Mesodermal cell (in vitro differentiated cells): ENCODE results near the gene ATP10A. TPM values are rescaled to one million over a fixed set of nuclear protein-coding genes. Genes with fewer than 3 reads are reported as not detected.

Experiments
- H3K27ac ChIP-seq: 2 replicates; pipeline ENCODE4 v1.7.0; 2013; ENCODE audit warnings: mild to moderate bottlenecking, low read depth, low read length, moderate library complexity; ENCODE audit not compliant: severe bottlenecking
- H3K36me3 ChIP-seq: 2 replicates; pipeline ENCODE4 v1.7.1; 2013; ENCODE audit warnings: mild to moderate bottlenecking, low read length, moderate library complexity; ENCODE audit not compliant: control insufficient read depth, insufficient read depth
- H3K4me1 ChIP-seq: one replicate; pipeline ENCODE4 v1.7.1; 2013; ENCODE audit warnings: mild to moderate bottlenecking, low read length; ENCODE audit not compliant: insufficient read depth, control insufficient read depth, poor library complexity, severe bottlenecking
- H3K4me3 ChIP-seq: 2 replicates; pipeline ENCODE4 v1.7.0; 2013; ENCODE audit warnings: low read length, control low read depth, mild to moderate bottlenecking; ENCODE audit not compliant: insufficient read depth, poor library complexity, severe bottlenecking; ENCODE audit errors: extremely low read depth
- H3K9me3 ChIP-seq: 2 replicates; pipeline ENCODE4 v1.7.1; 2013; ENCODE audit warnings: mild to moderate bottlenecking, low read length, moderate library complexity; ENCODE audit not compliant: control insufficient read depth
- WGBS, 2 experiments: methylation state at CpG; one replicate each; pipeline ENCODE4 v1.1.5; 2013; ENCODE audit warnings: missing lambda C conversion rate in 2 of 2; ENCODE audit not compliant: insufficient coverage in 2 of 2; 5-methylcytosine and 5-hydroxymethylcytosine counted together
- polyA plus RNA-seq, 2 experiments: library from polyadenylated mRNA; stranded (reverse); fragments of 50-300 nt; gene quantifications; one replicate each; pipeline ENCODE4 v1.2.3, GENCODE V29; 2013

The ATP10A gene, protein sequence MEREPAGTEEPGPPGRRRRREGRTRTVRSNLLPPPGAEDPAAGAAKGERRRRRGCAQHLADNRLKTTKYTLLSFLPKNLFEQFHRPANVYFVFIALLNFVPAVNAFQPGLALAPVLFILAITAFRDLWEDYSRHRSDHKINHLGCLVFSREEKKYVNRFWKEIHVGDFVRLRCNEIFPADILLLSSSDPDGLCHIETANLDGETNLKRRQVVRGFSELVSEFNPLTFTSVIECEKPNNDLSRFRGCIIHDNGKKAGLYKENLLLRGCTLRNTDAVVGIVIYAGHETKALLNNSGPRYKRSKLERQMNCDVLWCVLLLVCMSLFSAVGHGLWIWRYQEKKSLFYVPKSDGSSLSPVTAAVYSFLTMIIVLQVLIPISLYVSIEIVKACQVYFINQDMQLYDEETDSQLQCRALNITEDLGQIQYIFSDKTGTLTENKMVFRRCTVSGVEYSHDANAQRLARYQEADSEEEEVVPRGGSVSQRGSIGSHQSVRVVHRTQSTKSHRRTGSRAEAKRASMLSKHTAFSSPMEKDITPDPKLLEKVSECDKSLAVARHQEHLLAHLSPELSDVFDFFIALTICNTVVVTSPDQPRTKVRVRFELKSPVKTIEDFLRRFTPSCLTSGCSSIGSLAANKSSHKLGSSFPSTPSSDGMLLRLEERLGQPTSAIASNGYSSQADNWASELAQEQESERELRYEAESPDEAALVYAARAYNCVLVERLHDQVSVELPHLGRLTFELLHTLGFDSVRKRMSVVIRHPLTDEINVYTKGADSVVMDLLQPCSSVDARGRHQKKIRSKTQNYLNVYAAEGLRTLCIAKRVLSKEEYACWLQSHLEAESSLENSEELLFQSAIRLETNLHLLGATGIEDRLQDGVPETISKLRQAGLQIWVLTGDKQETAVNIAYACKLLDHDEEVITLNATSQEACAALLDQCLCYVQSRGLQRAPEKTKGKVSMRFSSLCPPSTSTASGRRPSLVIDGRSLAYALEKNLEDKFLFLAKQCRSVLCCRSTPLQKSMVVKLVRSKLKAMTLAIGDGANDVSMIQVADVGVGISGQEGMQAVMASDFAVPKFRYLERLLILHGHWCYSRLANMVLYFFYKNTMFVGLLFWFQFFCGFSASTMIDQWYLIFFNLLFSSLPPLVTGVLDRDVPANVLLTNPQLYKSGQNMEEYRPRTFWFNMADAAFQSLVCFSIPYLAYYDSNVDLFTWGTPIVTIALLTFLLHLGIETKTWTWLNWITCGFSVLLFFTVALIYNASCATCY (N-terminal part only)
- 0.66 TPM for polyA plus RNA-seq (2013, experiment 1 of 2)
- 0.71 TPM for polyA plus RNA-seq (2013, experiment 2 of 2)

DNA sequence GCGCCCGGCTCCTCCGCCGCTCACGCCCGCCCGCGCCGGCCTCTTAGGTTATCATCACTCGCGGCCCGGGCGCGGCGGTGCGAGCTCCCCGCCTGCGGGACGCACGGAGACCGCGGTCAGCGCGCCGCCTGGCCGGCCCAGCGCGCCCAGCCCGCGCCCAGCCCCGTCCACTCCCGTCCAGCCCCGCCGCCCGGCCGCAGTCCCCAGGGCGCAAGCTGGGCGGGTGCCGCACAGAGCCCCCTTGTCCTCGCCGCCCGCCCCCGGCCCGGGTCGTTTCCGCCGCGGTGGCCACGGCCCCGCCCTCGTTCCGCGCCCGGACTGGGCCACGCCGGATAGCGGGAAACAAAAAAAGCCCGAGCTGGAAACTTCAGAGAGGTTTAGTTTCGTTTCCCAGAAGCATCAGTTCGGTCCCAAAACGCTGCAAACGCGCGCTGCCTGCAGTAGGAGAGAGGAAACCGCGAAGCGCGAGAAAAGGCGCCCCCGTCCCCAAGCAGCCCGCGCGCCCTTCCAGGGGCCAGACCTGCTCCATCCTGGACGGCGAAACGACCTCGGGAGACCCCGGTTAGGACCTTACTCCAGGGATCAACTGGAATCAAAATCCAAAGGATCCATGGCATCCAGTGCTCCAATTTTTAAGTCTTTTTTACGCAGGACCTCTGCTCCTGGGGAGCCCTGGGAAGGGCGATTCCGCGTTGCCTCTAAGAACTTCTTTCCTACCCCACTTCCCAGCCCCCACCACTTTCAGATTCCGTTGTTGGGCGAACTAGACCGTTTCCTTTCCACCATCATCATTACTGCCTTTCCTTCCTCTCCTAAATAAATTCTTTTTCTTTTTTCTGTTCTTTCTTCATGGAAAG is at the start of gene ATP10A:
TSS of gene ATP10A (minus strand) at position 217 of the 857 bp plus-strand sequence. CDS start 231 bp downstream, outside the sequence.
- Histone ChIP-seq H3K9me3 (no peaks in the 10 kb centered on the region), H3K4me1 (peaks cover 12% of the 10 kb centered on the region), H3K27ac (no peak within 1 kb of the TSS), H3K4me3 (peak within 1 kb of the TSS; percentile 39), H3K36me3 (no peaks in the 10 kb centered on the region)
- 1 to 4% methylated on average over 42 to 74 of the region's 85 CpGs for WGBS, 2 experiments

DNA sequence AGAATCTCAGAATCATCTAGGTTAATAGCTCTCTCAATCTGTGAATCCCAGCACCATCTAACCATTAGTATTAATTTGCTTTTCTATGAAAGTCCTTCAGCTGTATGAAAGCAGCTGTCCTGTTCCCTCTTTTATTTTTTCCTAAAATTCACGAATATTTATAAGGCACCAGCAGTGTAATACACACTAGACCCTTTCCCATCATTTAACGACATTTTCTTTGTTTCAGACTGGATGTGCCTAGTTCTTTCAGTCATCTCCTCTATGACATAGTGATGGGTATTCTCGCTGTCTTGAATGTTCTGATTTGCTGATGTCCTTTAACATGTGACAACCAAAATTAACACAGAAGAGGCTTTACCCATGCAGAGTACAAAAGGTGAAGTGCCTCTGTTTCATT is 48.9 kb upstream of the ATP10A start:
- H3K36me3 ChIP-seq = no peaks in the 10 kb centered on the region
- no peak overlapping the region for H3K27ac ChIP-seq
- no peaks in the 10 kb centered on the region for H3K9me3 ChIP-seq
- H3K4me1 ChIP-seq = no peaks in the 10 kb centered on the region
- WGBS, 2 experiments = 88 to 94% methylated on average over 2 of the region's 3 CpGs
- no peak overlapping the region for H3K4me3 ChIP-seq

DNA sequence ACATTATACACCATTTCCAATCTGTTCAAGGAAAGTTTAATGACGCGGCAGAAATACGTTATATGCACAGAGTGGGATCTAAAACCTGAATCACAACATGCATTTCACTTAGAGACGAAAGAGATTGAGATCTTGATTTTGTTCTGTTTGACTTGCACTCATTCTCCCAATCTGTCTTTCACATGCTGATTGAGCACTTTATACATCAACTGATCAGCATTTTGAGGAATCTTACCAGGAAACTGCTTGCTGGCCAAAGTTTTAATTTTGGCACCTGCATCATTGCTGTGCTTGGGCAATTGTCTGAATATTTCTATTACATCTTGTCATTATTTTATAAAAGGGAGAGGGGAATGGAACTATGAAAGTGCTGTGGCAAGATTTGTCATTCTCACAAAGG is 47.7 kb upstream of the ATP10A start:
- Histone ChIP-seq H3K27ac (no peak overlapping the region), H3K36me3 (no peaks in the 10 kb centered on the region), H3K4me3 (no peak overlapping the region), H3K9me3 (no peaks in the 10 kb centered on the region), H3K4me1 (no peaks in the 10 kb centered on the region)
- WGBS, 2 experiments = 91% methylated on average over 4 of the region's 4 CpGs; no CpG with 5 or more reads in 1 of the 2 experiments

DNA sequence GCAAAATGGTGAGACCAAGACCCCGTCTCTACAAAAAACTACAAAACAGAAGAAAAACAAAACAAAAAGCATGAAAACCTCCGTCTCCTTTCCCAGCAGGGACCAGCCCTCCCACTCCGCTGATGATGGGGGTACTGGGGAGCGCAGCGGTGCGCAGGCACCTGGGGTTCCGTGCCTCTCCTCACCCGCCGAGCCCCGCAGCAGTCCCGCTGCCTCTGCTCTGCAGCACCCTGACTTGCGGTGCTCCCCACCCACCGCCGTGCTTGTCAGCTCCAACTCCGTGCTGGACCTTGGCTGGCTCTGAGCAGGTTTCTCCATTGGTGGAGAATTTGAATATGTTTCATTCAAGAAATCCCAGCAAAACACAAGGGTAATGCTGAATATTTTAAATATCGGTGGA is 46.7 kb upstream of the ATP10A start:
- 91 to 96% methylated on average over 8 to 13 of the region's 16 CpGs for WGBS, 2 experiments
- Histone ChIP-seq H3K4me1 (no peaks in the 10 kb centered on the region), H3K9me3 (no peaks in the 10 kb centered on the region), H3K4me3 (no peak overlapping the region), H3K27ac (no peak overlapping the region), H3K36me3 (no peaks in the 10 kb centered on the region)

DNA sequence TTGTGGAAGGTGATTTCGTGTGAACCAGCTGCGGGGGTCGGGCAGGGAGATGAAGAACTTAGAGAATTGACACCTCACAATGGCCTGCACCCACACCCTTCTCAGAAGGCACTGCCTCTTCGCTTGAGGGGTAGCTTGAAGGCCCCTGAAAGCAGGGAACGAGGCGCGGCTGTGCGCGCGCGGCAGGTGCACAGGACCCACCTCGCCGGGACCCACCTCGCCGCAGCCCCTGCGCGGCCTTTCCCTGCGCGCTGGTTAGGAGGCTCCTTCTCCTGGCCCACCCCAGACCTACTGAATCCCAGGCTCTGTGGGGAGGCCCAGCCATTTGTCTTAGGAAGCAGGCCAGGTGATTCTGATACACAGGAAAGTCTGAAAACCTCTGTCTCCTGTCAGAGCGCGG is 46.2 kb upstream of the ATP10A start:
- Histone ChIP-seq H3K9me3 (no peaks in the 10 kb centered on the region), H3K36me3 (no peaks in the 10 kb centered on the region), H3K4me1 (no peaks in the 10 kb centered on the region), H3K4me3 (no peak overlapping the region), H3K27ac (no peak overlapping the region)
- 91 to 94% methylated on average over 9 to 20 of the region's 21 CpGs for WGBS, 2 experiments

DNA sequence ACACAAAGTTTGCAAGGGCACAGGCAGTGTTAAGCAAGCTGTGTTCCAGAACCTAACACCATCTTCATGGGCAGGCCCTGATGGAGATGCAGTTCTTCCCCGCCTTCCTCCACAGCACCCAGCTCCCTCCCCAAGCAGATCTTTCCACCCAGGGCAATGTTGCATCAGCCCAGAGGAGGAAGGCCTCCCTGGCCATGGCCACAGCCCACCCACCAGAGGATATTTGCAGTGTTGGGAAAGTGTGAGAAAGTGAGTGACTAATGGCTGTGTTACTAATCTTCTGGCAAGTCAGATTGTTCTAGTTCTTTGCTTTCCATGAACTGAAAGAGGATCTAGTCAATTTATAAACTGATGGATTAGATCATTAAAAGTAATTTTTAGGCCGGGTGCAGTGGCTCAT is 42.0 kb upstream of the ATP10A start:
- Histone ChIP-seq H3K4me1 (no peaks in the 10 kb centered on the region), H3K36me3 (no peaks in the 10 kb centered on the region), H3K4me3 (no peak overlapping the region), H3K27ac (no peak overlapping the region), H3K9me3 (no peaks in the 10 kb centered on the region)
- 90 to 100% methylated on average over 1 of the region's 2 CpGs for WGBS, 2 experiments

DNA sequence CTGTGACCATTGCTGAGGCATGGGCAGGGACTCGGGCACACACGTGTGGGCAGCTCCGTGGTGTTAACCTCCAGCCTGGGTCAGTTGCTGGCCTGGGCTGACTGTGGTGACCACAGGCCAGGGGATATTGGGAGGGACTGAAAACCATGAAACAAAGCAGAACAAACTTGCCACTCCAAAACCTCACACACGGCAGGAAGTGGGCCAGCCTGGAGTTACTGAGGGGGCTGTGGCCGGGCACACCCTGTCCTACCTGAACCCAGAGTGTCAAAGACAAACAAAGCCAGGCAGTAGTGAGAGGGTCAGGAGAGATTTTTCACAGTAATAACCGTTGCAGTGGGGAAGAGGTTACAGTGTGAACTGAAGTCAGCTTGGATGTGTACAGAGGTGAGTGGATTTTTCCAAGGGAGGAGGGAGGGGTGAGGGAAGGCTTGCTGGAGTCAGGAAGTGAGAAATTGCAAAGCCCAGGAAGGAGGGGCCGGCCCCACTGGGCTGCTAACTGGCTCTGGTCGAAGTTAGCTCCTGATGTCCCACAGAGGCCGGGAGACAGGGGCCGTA is 40.0 kb upstream of the ATP10A start:
- Histone ChIP-seq H3K36me3 (no peaks in the 10 kb centered on the region), H3K4me1 (no peaks in the 10 kb centered on the region), H3K4me3 (no peak overlapping the region), H3K9me3 (no peaks in the 10 kb centered on the region), H3K27ac (peak overlapping the region; percentile 30)
- WGBS, 2 experiments = 71 to 80% methylated on average over 7 to 9 of the region's 10 CpGs

DNA sequence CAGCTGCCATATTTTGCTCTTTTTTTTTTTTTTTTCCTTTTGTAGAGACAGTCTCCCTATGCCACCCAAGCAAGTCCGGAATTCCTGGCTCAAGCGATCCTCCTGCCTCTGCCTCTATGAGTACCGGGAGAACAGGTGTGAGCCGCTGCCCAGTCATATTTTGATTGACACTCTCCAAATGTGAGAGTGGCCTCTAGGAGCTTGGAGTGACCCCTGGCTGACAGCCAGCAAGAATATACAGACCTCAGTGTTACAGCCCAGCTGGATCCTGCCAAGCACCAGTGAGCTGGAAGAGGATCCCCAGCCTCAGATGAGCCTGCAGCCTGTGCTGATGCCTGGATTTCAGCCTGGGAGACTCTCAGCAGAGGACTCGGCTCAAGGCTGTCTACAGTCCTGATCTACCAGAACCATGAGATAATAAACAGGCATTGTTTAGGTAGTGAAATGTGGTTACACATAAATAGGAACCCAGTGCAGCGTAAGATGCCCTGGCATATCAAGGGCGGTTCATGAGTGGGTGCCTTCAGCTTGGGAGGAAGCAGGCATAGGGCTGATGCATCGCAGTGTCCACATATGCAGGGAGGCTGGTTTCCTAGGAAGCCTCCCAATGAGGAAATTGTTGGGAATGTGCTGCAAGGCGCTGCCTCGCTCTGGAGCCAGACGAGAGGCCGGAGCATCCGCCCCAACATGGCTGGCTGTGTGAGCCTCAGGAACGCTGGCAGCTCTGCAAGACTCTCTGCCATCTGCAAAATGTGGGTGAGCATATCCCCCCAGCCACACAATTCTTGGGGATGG is 38.9 kb upstream of the ATP10A start:
- Histone ChIP-seq H3K9me3 (no peaks in the 10 kb centered on the region), H3K36me3 (no peaks in the 10 kb centered on the region), H3K4me3 (no peak overlapping the region), H3K27ac (no peak overlapping the region), H3K4me1 (no peaks in the 10 kb centered on the region)
- 94 to 97% methylated on average over 10 to 12 of the region's 14 CpGs for WGBS, 2 experiments

DNA sequence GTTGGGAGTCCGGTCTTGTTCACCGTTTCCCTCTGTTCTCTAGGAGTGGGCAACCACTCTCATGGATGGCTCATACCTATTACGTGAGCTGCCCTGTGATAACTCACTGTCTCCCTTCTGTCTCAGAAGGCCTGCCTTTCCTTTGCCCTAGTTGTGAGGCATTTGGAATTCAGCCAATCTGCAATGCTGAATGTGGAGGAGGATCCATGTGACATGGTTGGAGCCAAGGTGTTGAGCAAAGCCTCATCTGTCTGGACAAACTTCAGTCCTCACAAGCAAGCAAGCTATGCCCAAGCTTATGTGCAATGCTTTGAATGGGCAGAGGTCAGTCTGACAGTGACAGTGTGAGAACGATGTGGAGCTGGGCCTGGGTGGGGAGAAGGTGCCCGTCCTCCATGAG is 37.8 kb upstream of the ATP10A start:
- Histone ChIP-seq H3K27ac (no peak overlapping the region), H3K4me1 (no peaks in the 10 kb centered on the region)

More for the DNA sequence above, 37.8 kb upstream of the ATP10A start:
- WGBS, 2 experiments = 91 to 96% methylated on average over 4 of the region's 5 CpGs
- no peaks in the 10 kb centered on the region for H3K36me3 ChIP-seq
- H3K4me3 ChIP-seq = no peak overlapping the region
- no peaks in the 10 kb centered on the region for H3K9me3 ChIP-seq
